ENCODE results near the gene KCNK13.

The KCNK13 gene

DNA sequence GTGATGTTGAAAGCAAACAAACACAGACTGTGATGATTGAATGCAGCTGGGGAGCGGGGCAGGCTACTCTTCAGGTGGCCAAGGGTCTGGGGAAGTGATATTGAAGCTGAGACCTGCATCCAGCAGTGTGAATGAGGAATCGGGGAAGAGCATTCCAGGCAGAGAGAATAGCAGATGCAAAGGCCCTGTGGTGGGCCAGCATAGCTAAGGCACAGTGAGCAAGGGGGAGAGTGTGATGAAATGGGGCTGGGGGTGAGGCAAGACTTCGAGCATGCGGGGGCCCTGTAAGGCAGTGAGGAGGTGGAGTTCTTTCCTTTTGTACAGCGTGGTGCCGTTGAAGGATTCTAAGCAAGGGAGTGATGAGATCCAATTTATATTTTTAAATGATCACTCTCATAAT, 77.4 kb downstream of the KCNK13 start:
- H3K9ac ChIP-seq, result no peak overlapping the region
- H3K4me2 ChIP-seq, result no peak overlapping the region
- H3K27ac ChIP-seq, result no peak overlapping the region
- peaks cover 0 to 41% (median 0%) of the 10 kb centered on the region in 11 experiments; a peak in 3 of 22 replicates for H4K20me1 ChIP-seq
- no peak overlapping the region for H3K4me3 ChIP-seq
- peaks cover 0 to 12% (median 0%) of the 10 kb centered on the region in 11 experiments; a peak in 5 of 22 replicates for H3K9me3 ChIP-seq (replicated peaks in 1 of 11)
- H3K27me3 ChIP-seq, result no peaks in the 10 kb centered on the region
- no peak for TF ChIP-seq Cebpa-rat (IDR thresholded peaks at IDR 0.05)
- H3K36me3 ChIP-seq, result peaks cover 0 to 33% (median 0%) of the 10 kb centered on the region in 11 experiments; a peak in 6 of 22 replicates
- H3K4me1 ChIP-seq, result peaks cover 8 to 24% (median 13%) of the 10 kb centered on the region in 10 experiments; a peak in 19 of 20 replicates

DNA sequence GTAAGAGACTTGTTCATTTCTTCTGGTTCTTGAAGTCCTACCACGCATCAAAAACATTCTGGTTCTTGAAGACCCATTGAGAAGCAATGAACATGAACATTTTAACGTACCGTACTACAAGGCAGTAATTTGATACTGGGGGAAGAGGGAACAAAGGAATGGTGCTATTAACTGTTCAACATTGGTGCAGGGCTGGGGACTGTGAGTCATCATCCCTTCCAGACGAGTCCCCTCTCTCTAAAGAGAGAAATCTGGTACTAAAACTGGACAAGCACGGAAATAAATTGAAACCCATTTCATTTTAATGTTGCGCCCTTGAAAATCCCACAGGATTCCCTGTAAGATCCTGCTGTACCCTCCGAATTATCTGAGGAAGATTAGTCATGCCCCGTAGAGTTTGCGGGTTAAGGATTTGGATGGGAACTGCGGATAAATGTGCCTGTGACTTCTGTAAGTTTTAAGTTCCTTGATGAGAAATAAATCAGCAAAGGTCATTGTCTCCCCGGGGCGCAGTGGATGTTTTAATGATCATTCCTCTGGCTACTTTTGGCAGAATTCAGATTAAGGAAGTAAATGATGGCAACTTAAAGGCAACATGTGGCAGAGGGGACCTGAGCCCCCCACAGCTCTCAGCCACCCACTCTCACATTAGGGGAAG, 78.6 kb downstream of the KCNK13 start:
- Histone ChIP-seq H3K9ac (no peak overlapping the region), H4K20me1 (peaks cover 0 to 41% (median 0%) of the 10 kb centered on the region in 11 experiments; a peak in 3 of 22 replicates), H3K9me3 (replicated peaks in 1 of 11) (peaks cover 0 to 12% (median 0%) of the 10 kb centered on the region in 11 experiments; a peak in 5 of 22 replicates), H3K4me2 (peak overlapping the region in 10 of 11 experiments; percentile 11 to 75 (median 44); a peak in 16 of 22 replicates), H3K27ac (peak overlapping the region in 7 of 11 experiments; percentile 6 to 43 (median 26); a peak in 9 of 22 replicates), H3K4me3 (no peak overlapping the region), H3K36me3 (peaks cover 0 to 24% (median 0%) of the 10 kb centered on the region in 11 experiments; a peak in 6 of 22 replicates), H3K4me1 (peaks cover 8 to 24% (median 13%) of the 10 kb centered on the region in 10 experiments; a peak in 19 of 20 replicates), H3K27me3 (no peaks in the 10 kb centered on the region)
- no peak for TF ChIP-seq Cebpa-rat (IDR thresholded peaks at IDR 0.05)

DNA sequence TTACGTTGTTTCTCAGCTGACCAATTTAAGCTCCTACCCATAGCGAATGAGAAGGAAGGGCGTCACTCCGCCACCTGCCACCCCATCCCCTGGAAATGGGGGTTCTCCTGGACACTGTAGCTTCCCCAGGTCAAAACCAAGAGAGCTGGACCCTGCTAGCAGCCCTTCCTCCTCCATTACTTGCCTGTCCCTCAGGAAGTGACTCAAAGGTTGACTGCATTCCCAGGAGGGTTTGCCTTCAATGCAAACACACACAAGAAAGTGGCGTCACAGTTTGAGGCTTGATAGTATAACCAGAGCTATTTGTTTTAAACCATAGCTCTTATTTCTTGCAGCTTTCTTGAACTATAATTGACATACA, 79.1 kb downstream of the KCNK13 start:
- peaks cover 0 to 19% (median 0%) of the 10 kb centered on the region in 11 experiments; a peak in 6 of 22 replicates for H3K36me3 ChIP-seq
- H3K27ac ChIP-seq, result peak overlapping the region in 7 of 11 experiments; percentile 6 to 43 (median 26); a peak in 9 of 22 replicates
- no peaks in the 10 kb centered on the region for H3K27me3 ChIP-seq
- no peak overlapping the region for H3K4me3 ChIP-seq
- H3K4me1 ChIP-seq, result peaks cover 8 to 24% (median 13%) of the 10 kb centered on the region in 10 experiments; a peak in 19 of 20 replicates
- peak overlapping the region; percentile 11 to 75 (median 43); a peak in 19 of 22 replicates for H3K4me2 ChIP-seq
- TF ChIP-seq Cebpa-rat (IDR thresholded peaks at IDR 0.05), result no peak
- H4K20me1 ChIP-seq, result peaks cover 0 to 41% (median 0%) of the 10 kb centered on the region in 11 experiments; a peak in 4 of 22 replicates
- no peak overlapping the region for H3K9ac ChIP-seq
- H3K9me3 ChIP-seq (replicated peaks in 1 of 11), result peaks cover 0 to 12% (median 0%) of the 10 kb centered on the region in 11 experiments; a peak in 5 of 22 replicates

DNA sequence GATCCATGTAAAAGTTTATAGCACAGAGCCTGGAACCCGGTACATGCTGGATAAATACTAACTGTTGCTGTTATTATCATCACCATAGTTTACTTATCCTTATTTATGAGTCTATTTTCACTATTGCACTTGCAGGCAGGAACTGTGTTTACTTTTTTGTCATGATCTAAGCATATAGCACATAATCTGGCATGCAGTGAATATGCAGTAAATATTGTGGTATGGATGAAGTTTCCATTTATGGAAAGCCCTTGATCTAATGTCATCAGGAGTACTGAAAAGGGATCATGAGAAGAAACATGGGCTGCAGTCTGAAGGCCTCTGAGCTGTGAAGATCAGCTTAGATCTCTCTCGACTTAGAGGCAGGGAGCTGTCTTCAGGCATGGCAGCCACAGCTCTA, 91.6 kb downstream of the KCNK13 start:
- no peak overlapping the region for H3K27ac ChIP-seq

DNA sequence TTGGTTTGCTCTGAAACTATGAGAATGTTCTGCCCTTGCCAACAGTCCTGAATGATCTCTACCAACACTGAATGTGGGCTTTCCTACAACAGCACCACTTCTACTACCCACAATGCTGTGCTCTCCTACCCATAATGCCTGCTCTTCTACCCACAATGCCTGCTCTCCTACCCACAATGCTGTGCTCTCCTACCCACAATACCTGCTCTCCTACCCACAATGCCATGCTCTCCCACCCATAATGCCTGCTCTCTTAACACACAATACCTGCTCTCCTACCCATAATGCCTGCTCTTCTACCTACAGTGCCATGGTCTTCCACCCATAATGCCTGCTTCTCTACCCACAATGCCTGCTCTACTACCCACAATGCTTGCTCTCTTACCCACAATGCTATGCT, 92.3 kb downstream of the KCNK13 start:
- Histone ChIP-seq H3K27me3 (no peaks in the 10 kb centered on the region), H3K36me3 (peaks cover 0 to 57% (median 0%) of the 10 kb centered on the region in 11 experiments; a peak in 6 of 22 replicates), H3K4me1 (peaks cover 0 to 12% (median 0%) of the 10 kb centered on the region in 10 experiments; a peak in 2 of 20 replicates), H3K4me3 (no peak overlapping the region), H4K20me1 (peaks cover 0 to 62% (median 0%) of the 10 kb centered on the region in 11 experiments; a peak in 4 of 22 replicates), H3K27ac (no peak overlapping the region), H3K9me3 (replicated peaks in 1 of 11) (peaks cover 9 to 39% (median 26%) of the 10 kb centered on the region in 11 experiments; a peak in 18 of 22 replicates), H3K4me2 (no peak overlapping the region), H3K9ac (no peak overlapping the region)
- TF ChIP-seq Cebpa-rat (IDR thresholded peaks at IDR 0.05), result no peak

More for the DNA sequence above, 91.6 kb downstream of the KCNK13 start:
- Histone ChIP-seq H3K4me2 (no peak overlapping the region), H3K9ac (no peak overlapping the region), H3K36me3 (peaks cover 0 to 63% (median 0%) of the 10 kb centered on the region in 11 experiments; a peak in 6 of 22 replicates), H3K4me3 (no peak overlapping the region), H3K4me1 (peaks cover 0 to 7% (median 0%) of the 10 kb centered on the region in 10 experiments; a peak in 2 of 20 replicates), H3K9me3 (replicated peaks in 1 of 11) (peaks cover 9 to 46% (median 26%) of the 10 kb centered on the region in 11 experiments; a peak in 18 of 22 replicates), H4K20me1 (peaks cover 0 to 56% (median 0%) of the 10 kb centered on the region in 11 experiments; a peak in 4 of 22 replicates), H3K27me3 (no peaks in the 10 kb centered on the region)
- no peak for TF ChIP-seq Cebpa-rat (IDR thresholded peaks at IDR 0.05)

DNA sequence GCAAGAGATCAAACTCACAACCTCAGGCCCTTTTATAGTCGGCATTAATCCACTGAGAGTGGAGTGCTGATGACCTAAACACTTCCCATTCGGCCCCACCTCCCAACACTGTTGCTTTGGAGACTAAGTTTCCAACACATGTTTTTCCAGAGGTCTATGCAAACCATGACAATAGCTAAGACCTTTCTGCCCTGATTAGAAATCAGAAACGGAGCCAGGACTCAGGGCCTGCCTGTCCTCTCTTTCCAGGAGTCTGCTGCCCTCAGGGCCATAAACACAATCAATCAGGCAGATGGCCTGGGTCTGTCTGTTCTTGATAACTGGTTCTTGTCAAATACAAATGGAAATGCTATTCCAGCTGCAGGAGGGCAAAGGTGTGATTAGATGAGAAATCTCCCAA, 97.4 kb downstream of the KCNK13 start:
- Histone ChIP-seq H3K27me3 (no peaks in the 10 kb centered on the region), H3K27ac (no peak overlapping the region), H3K4me3 (no peak overlapping the region), H3K4me1 (peaks cover 0 to 12% (median 0%) of the 10 kb centered on the region in 10 experiments; a peak in 2 of 20 replicates), H3K9me3 (replicated peaks in 1 of 11) (peaks cover 3 to 16% (median 7%) of the 10 kb centered on the region in 11 experiments; a peak in 17 of 22 replicates), H3K9ac (no peak overlapping the region), H3K36me3 (peaks cover 0 to 47% (median 0%) of the 10 kb centered on the region in 11 experiments; a peak in 5 of 22 replicates), H4K20me1 (peaks cover 0 to 49% (median 0%) of the 10 kb centered on the region in 11 experiments; a peak in 4 of 22 replicates), H3K4me2 (no peak overlapping the region)
- no peak for TF ChIP-seq Cebpa-rat (IDR thresholded peaks at IDR 0.05)

DNA sequence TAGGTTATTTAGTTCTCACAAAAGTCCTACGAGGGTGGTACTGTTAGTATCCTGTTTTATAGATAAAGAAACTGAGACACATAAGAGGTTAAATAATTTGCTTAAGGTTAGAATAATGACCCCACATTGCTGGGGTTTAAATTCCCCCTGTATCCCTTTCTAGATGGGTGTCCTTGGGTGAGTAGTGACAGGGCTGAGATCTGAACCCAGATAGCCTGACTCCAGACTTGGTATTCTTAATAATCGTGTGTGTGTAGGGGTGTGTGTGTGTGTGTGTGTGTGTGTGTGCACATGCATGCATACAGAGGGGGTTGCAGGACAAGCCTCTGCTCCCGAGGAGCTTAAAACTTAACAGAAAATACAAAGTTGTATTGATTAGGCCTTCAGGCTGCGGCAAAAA, 97.9 kb downstream of the KCNK13 start:
- TF ChIP-seq Cebpa-rat (IDR thresholded peaks at IDR 0.05), result no peak
- Histone ChIP-seq H3K27ac (no peak overlapping the region), H3K4me3 (no peak overlapping the region)

DNA sequence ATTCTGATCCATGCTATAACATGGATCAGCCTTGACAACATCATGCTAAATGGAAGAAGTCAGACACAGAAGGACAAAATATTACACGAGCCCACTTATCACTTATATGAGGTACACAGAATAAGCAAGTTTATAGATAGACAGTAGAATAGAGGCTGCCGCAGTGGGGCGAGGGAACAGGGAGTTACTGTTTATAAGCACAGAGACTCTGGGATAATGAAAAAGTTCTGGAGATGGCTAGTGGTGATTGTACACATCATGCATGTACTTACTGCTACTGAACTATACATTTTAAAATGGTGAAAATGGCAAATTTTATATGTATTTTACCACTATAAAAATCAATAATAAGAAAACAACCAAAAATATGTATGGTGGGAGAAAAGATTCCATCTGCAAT, 99.3 kb downstream of the KCNK13 start:
- Histone ChIP-seq H3K4me2 (no peak overlapping the region), H3K9ac (no peak overlapping the region), H3K4me1 (peaks cover 0 to 12% (median 0%) of the 10 kb centered on the region in 10 experiments; a peak in 2 of 20 replicates), H3K4me3 (no peak overlapping the region), H3K27me3 (no peaks in the 10 kb centered on the region), H3K9me3 (replicated peaks in 1 of 11) (peaks cover 6 to 32% (median 17%) of the 10 kb centered on the region in 11 experiments; a peak in 20 of 22 replicates), H3K36me3 (peaks cover 0 to 57% (median 0%) of the 10 kb centered on the region in 11 experiments; a peak in 5 of 22 replicates), H4K20me1 (peaks cover 0 to 31% (median 0%) of the 10 kb centered on the region in 11 experiments; a peak in 4 of 22 replicates), H3K27ac (no peak overlapping the region)
- no peak for TF ChIP-seq Cebpa-rat (IDR thresholded peaks at IDR 0.05)

More for the DNA sequence above, 97.9 kb downstream of the KCNK13 start:
- peaks cover 0 to 48% (median 0%) of the 10 kb centered on the region in 11 experiments; a peak in 5 of 22 replicates for H3K36me3 ChIP-seq
- H3K27me3 ChIP-seq, result no peaks in the 10 kb centered on the region
- H3K9me3 ChIP-seq (replicated peaks in 1 of 11), result peaks cover under 1 to 18% (median 9%) of the 10 kb centered on the region in 11 experiments; a peak in 18 of 22 replicates
- no peak overlapping the region for H3K9ac ChIP-seq
- no peak overlapping the region for H3K4me2 ChIP-seq
- H3K4me1 ChIP-seq, result peaks cover 0 to 12% (median 0%) of the 10 kb centered on the region in 10 experiments; a peak in 2 of 20 replicates
- peaks cover 0 to 44% (median 0%) of the 10 kb centered on the region in 11 experiments; a peak in 4 of 22 replicates for H4K20me1 ChIP-seq
